ENCODE results near the gene CHN1. TPM values are rescaled to one million over a fixed set of nuclear protein-coding genes. Genes with fewer than 3 reads are reported as not detected.

CHN1 gene
- total RNA-seq, 1 donor from 2014 or later, result 45.0 TPM

DNA sequence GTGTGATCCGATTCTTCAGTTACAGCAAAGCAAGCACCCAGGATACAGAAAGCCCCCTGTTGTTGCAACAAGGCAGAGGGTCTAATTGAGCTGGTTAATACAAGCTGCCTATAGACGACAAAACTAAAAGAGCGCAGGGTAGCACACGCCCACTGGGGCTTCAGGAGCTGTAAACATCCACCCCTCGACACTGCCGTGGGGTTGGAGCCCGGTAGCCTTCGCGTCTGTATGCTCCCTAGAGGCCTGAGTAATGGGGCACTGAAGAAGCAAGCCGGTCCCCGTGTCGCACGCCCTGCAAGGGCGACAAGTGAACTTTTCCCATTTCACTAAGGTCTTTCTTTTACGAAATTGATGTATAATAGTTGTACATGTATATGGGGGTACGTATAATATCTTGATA lies 216.2 kb downstream of the CHN1 start:
- TF ChIP-seq, protein P1, sequence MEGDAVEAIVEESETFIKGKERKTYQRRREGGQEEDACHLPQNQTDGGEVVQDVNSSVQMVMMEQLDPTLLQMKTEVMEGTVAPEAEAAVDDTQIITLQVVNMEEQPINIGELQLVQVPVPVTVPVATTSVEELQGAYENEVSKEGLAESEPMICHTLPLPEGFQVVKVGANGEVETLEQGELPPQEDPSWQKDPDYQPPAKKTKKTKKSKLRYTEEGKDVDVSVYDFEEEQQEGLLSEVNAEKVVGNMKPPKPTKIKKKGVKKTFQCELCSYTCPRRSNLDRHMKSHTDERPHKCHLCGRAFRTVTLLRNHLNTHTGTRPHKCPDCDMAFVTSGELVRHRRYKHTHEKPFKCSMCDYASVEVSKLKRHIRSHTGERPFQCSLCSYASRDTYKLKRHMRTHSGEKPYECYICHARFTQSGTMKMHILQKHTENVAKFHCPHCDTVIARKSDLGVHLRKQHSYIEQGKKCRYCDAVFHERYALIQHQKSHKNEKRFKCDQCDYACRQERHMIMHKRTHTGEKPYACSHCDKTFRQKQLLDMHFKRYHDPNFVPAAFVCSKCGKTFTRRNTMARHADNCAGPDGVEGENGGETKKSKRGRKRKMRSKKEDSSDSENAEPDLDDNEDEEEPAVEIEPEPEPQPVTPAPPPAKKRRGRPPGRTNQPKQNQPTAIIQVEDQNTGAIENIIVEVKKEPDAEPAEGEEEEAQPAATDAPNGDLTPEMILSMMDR (IDR thresholded peaks at IDR 0.05), result no peak
- TF ChIP-seq EZH2phosphoT487 (IDR thresholded peaks at IDR 0.05), result no peak
- no peak for TF ChIP-seq EZH2 (IDR thresholded peaks at IDR 0.05)
- no peak overlapping the region for H3K27ac ChIP-seq
- peak overlapping the region; percentile 30 for H3K4me2 ChIP-seq
- peaks cover 2% of the 10 kb centered on the region for H3K27me3 Mint-ChIP-seq (ENCODE audit: insufficient read depth, low read depth)
- H3K27me3 ChIP-seq, result no peaks in the 10 kb centered on the region
- H2AFZ ChIP-seq (replicated peaks), result no peak overlapping the region
- H4K20me1 ChIP-seq (ENCODE audit: low read depth), result no peaks in the 10 kb centered on the region
- peaks cover 32% of the 10 kb centered on the region for H3K4me1 Mint-ChIP-seq
- no peak overlapping the region for H3K9ac ChIP-seq
- peaks cover 5% of the 10 kb centered on the region for H3K9me3 Mint-ChIP-seq
- no peaks in the 10 kb centered on the region for H3K9me3 ChIP-seq (ENCODE audit: low read depth)
- peak overlapping the region; percentile 92 for H3K27ac Mint-ChIP-seq
- H3K4me3 Mint-ChIP-seq, result no peak overlapping the region
- H3K36me3 Mint-ChIP-seq, result peaks cover 4% of the 10 kb centered on the region
- peaks cover 41% of the 10 kb centered on the region for H3K4me1 ChIP-seq
- H3K36me3 ChIP-seq, result no peaks in the 10 kb centered on the region
- H3K79me2 ChIP-seq (ENCODE audit: low read depth), result no peaks in the 10 kb centered on the region
- DNase-seq (ENCODE audit: low spot score), result no peak
- H3K4me3 ChIP-seq, result no peak overlapping the region
- peaks cover 31% of the 10 kb centered on the region for H3F3A ChIP-seq (ENCODE audit: low read depth)

DNA sequence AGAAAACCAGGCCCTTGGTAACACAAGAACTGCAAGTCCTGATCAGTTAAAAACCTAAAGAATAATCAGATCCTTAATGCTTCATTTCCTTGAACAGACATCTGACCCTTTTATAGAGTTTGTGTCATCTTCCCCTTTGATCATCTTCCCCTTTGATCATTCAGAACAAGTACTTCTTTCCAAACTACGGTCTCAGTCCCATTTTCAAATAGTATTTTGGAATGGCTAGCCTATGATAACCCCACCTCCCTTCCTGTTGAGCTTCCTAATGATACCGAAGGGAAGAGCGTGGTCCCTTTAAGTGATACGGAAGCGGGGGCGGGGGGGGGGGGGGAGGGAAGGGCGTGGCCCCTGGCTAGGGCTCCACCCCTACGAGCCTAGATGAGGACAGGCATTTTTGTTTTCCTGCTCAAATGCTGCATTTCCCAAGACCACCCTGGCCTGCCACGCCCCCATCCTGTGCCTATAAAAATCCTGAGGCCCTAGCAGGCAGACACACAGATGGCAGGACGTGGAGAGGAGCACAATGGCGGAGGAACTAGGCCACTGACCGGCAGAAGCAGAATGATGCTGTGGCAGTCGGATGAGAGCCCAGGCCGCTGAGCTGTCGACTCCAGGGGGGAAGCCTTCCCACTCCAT lies 216.8 kb downstream of the CHN1 start:
- peaks cover 41% of the 10 kb centered on the region for H3K4me1 ChIP-seq
- H3K36me3 ChIP-seq, result no peaks in the 10 kb centered on the region
- Mint-ChIP-seq H3K36me3 (peaks cover 4% of the 10 kb centered on the region), H3K27ac (peak overlapping the region; percentile 92), H3K4me1 (peaks cover 32% of the 10 kb centered on the region), H3K4me3 (no peak overlapping the region), H3K9me3 (peaks cover 5% of the 10 kb centered on the region), H3K27me3 (ENCODE audit: insufficient read depth, low read depth) (peaks cover 2% of the 10 kb centered on the region)
- peak overlapping the region; percentile 71 for H3K27ac ChIP-seq
- peak overlapping the region; percentile 70 for H2AFZ ChIP-seq (replicated peaks)
- no peak overlapping the region for H3K4me3 ChIP-seq
- H3K4me2 ChIP-seq, result peak overlapping the region; percentile 30
- H3F3A ChIP-seq (ENCODE audit: low read depth), result peaks cover 31% of the 10 kb centered on the region
- peak; percentile 39 for DNase-seq (ENCODE audit: low spot score)
- H3K79me2 ChIP-seq (ENCODE audit: low read depth), result no peaks in the 10 kb centered on the region
- H4K20me1 ChIP-seq (ENCODE audit: low read depth), result no peaks in the 10 kb centered on the region
- no peaks in the 10 kb centered on the region for H3K27me3 ChIP-seq
- TF ChIP-seq, protein P1 (IDR thresholded peaks at IDR 0.05), result no peak
- no peak for TF ChIP-seq EZH2 (IDR thresholded peaks at IDR 0.05)
- TF ChIP-seq EZH2phosphoT487 (IDR thresholded peaks at IDR 0.05), result no peak
- H3K9me3 ChIP-seq (ENCODE audit: low read depth), result no peaks in the 10 kb centered on the region
- no peak overlapping the region for H3K9ac ChIP-seq

DNA sequence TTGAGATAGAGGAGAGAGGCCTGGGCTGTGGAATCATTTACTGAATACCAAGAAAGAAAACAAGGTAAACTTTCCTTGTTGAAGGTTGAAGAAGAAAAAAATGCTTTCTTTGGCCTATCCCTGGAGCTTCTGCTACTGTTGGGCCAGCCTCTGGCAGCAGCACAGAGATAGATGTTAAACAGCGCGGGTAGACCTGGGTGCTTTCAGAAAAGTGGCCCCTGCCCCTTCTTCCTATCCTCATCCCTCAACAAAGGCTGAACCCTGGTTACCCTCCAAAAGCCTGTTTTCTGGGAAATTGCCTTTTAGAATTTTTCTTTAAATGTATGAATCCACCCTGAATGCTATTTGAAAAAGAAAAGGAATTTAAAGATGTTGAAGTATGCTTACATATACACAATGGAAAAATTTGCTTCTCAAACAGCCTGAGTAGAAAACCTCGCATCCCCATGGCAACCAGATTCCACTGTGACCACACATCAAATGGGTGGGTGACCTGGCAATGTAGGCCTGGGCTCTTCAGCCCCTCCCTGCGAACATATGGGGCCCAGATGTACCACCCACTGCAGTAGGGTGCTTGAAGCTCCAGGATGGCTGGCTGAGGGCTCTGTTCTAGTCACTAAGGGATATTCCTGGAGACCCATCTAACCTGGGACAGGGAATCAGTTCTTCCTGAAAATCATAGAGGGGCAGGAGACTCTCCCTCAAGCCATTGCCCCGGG lies 217.5 kb downstream of the CHN1 start:
- Histone ChIP-seq H3K79me2 (ENCODE audit: low read depth) (no peaks in the 10 kb centered on the region), H4K20me1 (ENCODE audit: low read depth) (no peaks in the 10 kb centered on the region), H3K27ac (peak overlapping the region; percentile 75), H3K27me3 (no peaks in the 10 kb centered on the region), H3F3A (ENCODE audit: low read depth) (peaks cover 31% of the 10 kb centered on the region), H2AFZ (replicated peaks) (peak overlapping the region; percentile 70), H3K4me2 (peak overlapping the region; percentile 30), H3K9me3 (ENCODE audit: low read depth) (no peaks in the 10 kb centered on the region), H3K36me3 (no peaks in the 10 kb centered on the region), H3K4me1 (peaks cover 38% of the 10 kb centered on the region), H3K4me3 (no peak overlapping the region), H3K9ac (no peak overlapping the region)
- peaks cover 7% of the 10 kb centered on the region for H3K9me3 Mint-ChIP-seq
- peaks cover 32% of the 10 kb centered on the region for H3K4me1 Mint-ChIP-seq
- peak overlapping the region; percentile 44 for H3K27ac Mint-ChIP-seq
- no peak for TF ChIP-seq EZH2phosphoT487 (IDR thresholded peaks at IDR 0.05)
- TF ChIP-seq, protein P1 (IDR thresholded peaks at IDR 0.05), result no peak
- TF ChIP-seq EZH2 (IDR thresholded peaks at IDR 0.05), result no peak
- H3K4me3 Mint-ChIP-seq, result peak overlapping the region; percentile 21
- peaks cover 2% of the 10 kb centered on the region for H3K27me3 Mint-ChIP-seq (ENCODE audit: insufficient read depth, low read depth)
- DNase-seq (ENCODE audit: low spot score), result peak; percentile 24
- H3K36me3 Mint-ChIP-seq, result peaks cover 4% of the 10 kb centered on the region

Measured in neural progenitor cell (in vitro differentiated cells).